Liver (tissue), 3 donors: Measurements from ENCODE around the gene CDKN1B.

Experiments
- ATF3 ChIP-seq: IDR thresholded peaks from 2 replicates; pipeline ENCODE4 v1.6.1; 2016; ENCODE audit warnings: antibody characterized with exemption
- CTCF ChIP-seq: fragments of 150-350 bp; IDR thresholded peaks from 2 replicates; pipeline ENCODE4 v1.5.1; 2017; ENCODE audit warnings: improper control_type of control experiment, low read depth, low read length; ENCODE audit not compliant: missing input control
- EGR1 ChIP-seq, 2 donors: IDR thresholded peaks; 2 replicates each; pipeline ENCODE4 v1.6.1; 2016 to 2018; ENCODE audit warnings: antibody characterized with exemption in 2 of 2, low read depth in 2 of 2
- FOXA1 ChIP-seq: IDR thresholded peaks from 2 replicates; pipeline ENCODE4 v1.6.1; 2016; ENCODE audit warnings: antibody characterized with exemption
- FOXA2 ChIP-seq: IDR thresholded peaks from 2 replicates; pipeline ENCODE4 v1.6.1; 2016; ENCODE audit warnings: antibody characterized with exemption
- HNF4A ChIP-seq, 2 donors: conservative IDR thresholded peaks; 2 replicates each; pipeline ENCODE4 v1.6.1; 2016; ENCODE audit warnings: antibody characterized with exemption in 2 of 2, mild to moderate bottlenecking in 2 of 2
- RAD21 ChIP-seq, 2 donors: IDR thresholded peaks; 2 replicates each; pipeline ENCODE4 v1.6.1; 2016; ENCODE audit warnings: antibody characterized with exemption in 2 of 2, mild to moderate bottlenecking in 2 of 2
- REST ChIP-seq: IDR thresholded peaks from 2 replicates; pipeline ENCODE4 v1.6.1; 2016; ENCODE audit warnings: antibody characterized with exemption, mild to moderate bottlenecking
- RXRA ChIP-seq, 2 donors: IDR thresholded peaks; 2 replicates each; pipeline ENCODE4 v1.6.1; 2017 to 2018; ENCODE audit warnings: antibody characterized with exemption in 2 of 2, mild to moderate bottlenecking in 1 of 2
- SP1 ChIP-seq: IDR thresholded peaks from 2 replicates; pipeline ENCODE4 v1.6.1; 2018; ENCODE audit warnings: antibody characterized with exemption, mild to moderate bottlenecking
- TAF1 ChIP-seq: conservative IDR thresholded peaks from 2 replicates; pipeline ENCODE4 v1.6.1; 2016; ENCODE audit warnings: antibody characterized with exemption, mild to moderate bottlenecking
- YY1 ChIP-seq: IDR thresholded peaks from 2 replicates; pipeline ENCODE4 v1.6.1; 2016; ENCODE audit warnings: antibody characterized with exemption, mild to moderate bottlenecking
- ZBTB33 ChIP-seq: IDR thresholded peaks from 2 replicates; pipeline ENCODE4 v1.6.1; 2016; ENCODE audit warnings: antibody characterized with exemption
- TF ChIP-seq, protein P1 (sequence below): IDR thresholded peaks from 2 replicates; pipeline ENCODE4 v1.6.1; 2016; ENCODE audit warnings: antibody characterized with exemption
- donor health status: healthy.
- donor health status: healthy.

DNA sequence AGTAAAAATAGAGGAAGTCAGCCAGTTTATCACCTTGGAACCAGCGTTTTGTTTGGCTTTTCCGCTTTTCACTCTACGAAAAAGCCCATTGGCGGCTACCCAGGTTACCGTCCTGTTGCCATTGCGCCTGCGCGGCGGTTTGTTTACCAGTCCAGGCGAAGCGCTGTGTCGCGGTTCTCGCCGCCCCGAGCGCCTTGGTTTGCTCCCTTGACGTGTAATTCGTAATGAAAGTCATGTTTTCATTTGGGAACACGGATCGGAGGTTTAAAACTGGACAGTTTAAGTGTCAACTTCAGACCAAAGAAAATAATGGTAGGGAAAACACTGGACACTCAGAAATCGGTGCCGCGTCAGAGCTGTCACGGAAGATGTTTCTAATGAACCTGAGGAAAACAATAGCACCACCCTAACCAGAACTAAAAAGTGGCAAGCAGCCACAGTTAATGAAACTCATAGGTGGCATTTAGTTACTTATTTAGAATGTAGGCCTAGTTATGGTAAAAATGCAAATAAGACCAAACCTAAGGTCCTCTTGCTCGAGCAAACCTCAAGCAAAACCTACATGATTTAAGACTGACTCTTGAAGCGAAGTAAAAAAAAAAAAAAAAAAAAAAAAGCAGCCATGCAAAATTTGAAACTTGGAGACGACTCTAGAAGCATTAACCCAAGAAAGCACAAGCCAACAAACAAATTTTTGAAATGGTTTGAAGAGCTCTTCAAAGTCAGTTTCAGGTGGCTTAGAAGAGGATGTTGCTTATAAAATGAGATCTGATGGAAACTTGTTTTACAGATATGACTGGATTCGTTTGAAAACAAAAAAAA lies 20.4 kb upstream of the CDKN1B start:
- peak in 1 of 2 donors; percentile 11 for TF ChIP-seq RAD21 (IDR thresholded peaks at IDR 0.05)
- no peak for TF ChIP-seq CTCF
- TF ChIP-seq HNF4A (conservative IDR thresholded peaks at IDR 0.05) = no peak
- peak; percentile 75 for TF ChIP-seq TAF1
- TF ChIP-seq, protein P1, sequence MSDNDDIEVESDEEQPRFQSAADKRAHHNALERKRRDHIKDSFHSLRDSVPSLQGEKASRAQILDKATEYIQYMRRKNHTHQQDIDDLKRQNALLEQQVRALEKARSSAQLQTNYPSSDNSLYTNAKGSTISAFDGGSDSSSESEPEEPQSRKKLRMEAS = no peak
- TF ChIP-seq YY1 = peak; percentile 61
- TF ChIP-seq FOXA1 = no peak
- no peak for TF ChIP-seq ZBTB33
- TF ChIP-seq FOXA2 = no peak
- TF ChIP-seq REST = no peak
- TF ChIP-seq SP1 = peak; percentile 23
- TF ChIP-seq EGR1 (IDR thresholded peaks at IDR 0.05; ENCODE audit: low read depth in 2 of 2) = no peak
- TF ChIP-seq ATF3 = no peak
- TF ChIP-seq RXRA (IDR thresholded peaks at IDR 0.05) = no peak
